Kidney (tissue), 14 donors: ENCODE measurements around the gene MIOX. TPM values are rescaled to one million over a fixed set of nuclear protein-coding genes. Genes with fewer than 3 reads are reported as not detected.
A peak's percentile ranks its signal among the peaks of the same experiment; 100 is the strongest.

Experiments used
- DNase-seq, 5 donors: peaks; one replicate each; pipeline ENCODE4 v3.0.0-alpha.2; 2013 to 2020
- FAIRE-seq: peaks from 2 replicates; lab custom pipeline; 2012; peaks lifted over from hg19 to GRCh38; lab: Jason Lieb, UNC
- H3K27ac ChIP-seq, 2 donors: one replicate each; pipeline ENCODE4 v1.7.0; 2013; ENCODE audit warnings: low read depth in 2 of 2, low read length in 2 of 2, inconsistent platforms in 1 of 2
- H3K27me3 ChIP-seq: one replicate; pipeline ENCODE4 v1.7.1; 2013; ENCODE audit warnings: low read length, inconsistent platforms; ENCODE audit not compliant: control insufficient read depth, insufficient read depth
- H3K36me3 ChIP-seq, 3 donors: one replicate each; pipeline versions ENCODE4 v1.7.0 to v1.7.1; 2013; ENCODE audit warnings: low read length in 3 of 3, control low read depth in 1 of 3, inconsistent platforms in 1 of 3; ENCODE audit not compliant: insufficient read depth in 3 of 3, control insufficient read depth in 2 of 3
- H3K4me1 ChIP-seq, 3 donors: one replicate each; pipeline versions ENCODE4 v1.7.0 to v1.7.1; 2013; ENCODE audit warnings: low read length in 3 of 3, inconsistent platforms in 1 of 3, low read depth in 1 of 3; ENCODE audit not compliant: control insufficient read depth in 2 of 3, insufficient read depth in 2 of 3
- H3K4me3 ChIP-seq, 3 donors: one replicate each; pipeline versions ENCODE4 v1.7.0 to v1.8.1; 2013; ENCODE audit warnings: low read length in 3 of 3, control low read depth in 1 of 3, inconsistent platforms in 1 of 3
- H3K9ac ChIP-seq, 3 donors: one replicate each; pipeline versions ENCODE4 v1.7.0 to v1.7.1; 2013; ENCODE audit warnings: low read length in 3 of 3, control low read depth in 1 of 3, inconsistent platforms in 1 of 3
- H3K9me3 ChIP-seq, 3 donors: one replicate each; pipeline versions ENCODE4 v1.7.0 to v1.7.1; 2013; ENCODE audit warnings: low read length in 3 of 3, control low read depth in 1 of 3, inconsistent platforms in 1 of 3; ENCODE audit not compliant: control insufficient read depth in 2 of 3, insufficient read depth in 1 of 3
- intact Hi-C: fragments of 100-400 bp; cut with DNase I; formaldehyde crosslinking; loops from one replicate; pipeline ENCODE4 v1.11.1; 2022
- polyA plus RNA-seq: library from polyadenylated mRNA; stranded (reverse); fragments of 350-450 nt; fragmentation: Illumina TruSeq; extraction: RNeasy Lipid Tissue Mini Kit (QIAGEN cat#74804); gene quantifications from one replicate; pipeline ENCODE4 v1.2.3, GENCODE V29; 2014; ENCODE audit warnings: low read depth, low replicate concordance; ENCODE audit not compliant: insufficient read depth
- total RNA-seq: library from RNA; stranded (reverse); fragmentation: NEBNext Ultra II Directional; extraction: Animal tissue kit (Norgen Biotek cat#: 25700); gene quantifications from one replicate; pipeline ENCODE4 v1.2.1, GENCODE V29; 2021
- TF ChIP-seq, protein P1 (sequence below): IDR thresholded peaks from 3 replicates; pipeline ENCODE4 v1.5.1; 2012; ENCODE audit warnings: mild to moderate bottlenecking, moderate library complexity, borderline replicate concordance; ENCODE audit not compliant: insufficient read depth; ENCODE audit errors: extremely low read depth
- donor health status: control.
- donor health status: control.
- donor health status: control.
- donor health status: control.
- donor health status: control.
- donor health status: DM: yes; HTN: yes; CAD: no.
- donor health status: Normal renal cell carcinoma (clear cell type).

The MIOX gene
- total and polyA plus RNA-seq, 2 donors from 2014 or later, result 3.5 to 455 TPM

DNA sequence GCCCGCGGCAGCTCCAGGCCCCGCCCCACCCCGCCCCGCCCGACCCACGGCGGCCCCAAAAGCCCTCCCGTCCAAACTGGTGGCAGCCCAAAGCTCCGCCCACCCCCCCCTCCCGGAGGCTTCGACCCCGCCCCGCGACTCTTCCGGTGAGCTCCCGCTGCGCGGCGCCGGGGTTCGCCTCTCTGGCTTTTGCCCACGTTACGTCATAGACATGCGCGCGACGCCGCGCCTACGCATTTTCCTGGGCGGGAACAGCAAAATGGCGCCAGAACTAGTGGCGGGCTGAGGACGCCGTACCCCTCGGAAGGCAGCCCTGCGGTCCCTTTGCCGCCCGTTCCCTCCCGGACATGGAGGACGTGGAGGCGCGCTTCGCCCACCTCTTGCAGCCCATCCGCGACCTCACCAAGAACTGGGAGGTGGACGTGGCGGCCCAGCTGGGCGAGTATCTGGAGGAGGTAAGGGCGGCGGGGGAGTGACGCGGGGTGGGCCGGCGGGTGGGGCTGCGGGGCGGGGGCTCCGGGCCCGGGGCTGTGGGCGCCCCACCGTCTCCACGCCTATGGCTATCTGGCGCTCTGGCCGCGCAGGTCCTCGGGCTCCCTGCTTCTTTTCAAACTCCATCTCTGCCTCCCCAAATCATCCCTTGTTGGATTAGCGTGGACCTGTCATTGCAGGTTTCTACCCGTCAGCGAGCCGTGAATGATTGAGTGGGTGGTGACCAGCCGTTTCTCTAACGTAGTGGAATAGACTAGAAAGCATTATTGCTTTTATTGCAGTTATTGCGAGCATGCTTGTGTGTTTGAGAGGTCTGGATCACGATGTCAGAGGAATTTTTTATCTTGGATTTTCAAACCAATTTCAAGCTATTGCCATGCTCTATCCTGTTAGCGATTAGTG is 21.6 kb downstream of the MIOX start, which contains the start of gene NCAPH2:
NCAPH2 (plus strand) TSS at position 234 of the 894 bp plus-strand sequence; CDS start at position 348, 114 bp downstream.
- TF ChIP-seq, protein P1, sequence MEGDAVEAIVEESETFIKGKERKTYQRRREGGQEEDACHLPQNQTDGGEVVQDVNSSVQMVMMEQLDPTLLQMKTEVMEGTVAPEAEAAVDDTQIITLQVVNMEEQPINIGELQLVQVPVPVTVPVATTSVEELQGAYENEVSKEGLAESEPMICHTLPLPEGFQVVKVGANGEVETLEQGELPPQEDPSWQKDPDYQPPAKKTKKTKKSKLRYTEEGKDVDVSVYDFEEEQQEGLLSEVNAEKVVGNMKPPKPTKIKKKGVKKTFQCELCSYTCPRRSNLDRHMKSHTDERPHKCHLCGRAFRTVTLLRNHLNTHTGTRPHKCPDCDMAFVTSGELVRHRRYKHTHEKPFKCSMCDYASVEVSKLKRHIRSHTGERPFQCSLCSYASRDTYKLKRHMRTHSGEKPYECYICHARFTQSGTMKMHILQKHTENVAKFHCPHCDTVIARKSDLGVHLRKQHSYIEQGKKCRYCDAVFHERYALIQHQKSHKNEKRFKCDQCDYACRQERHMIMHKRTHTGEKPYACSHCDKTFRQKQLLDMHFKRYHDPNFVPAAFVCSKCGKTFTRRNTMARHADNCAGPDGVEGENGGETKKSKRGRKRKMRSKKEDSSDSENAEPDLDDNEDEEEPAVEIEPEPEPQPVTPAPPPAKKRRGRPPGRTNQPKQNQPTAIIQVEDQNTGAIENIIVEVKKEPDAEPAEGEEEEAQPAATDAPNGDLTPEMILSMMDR, result no peak
- Histone ChIP-seq H3K4me3 (peak within 1 kb of the TSS; percentile 73 to 83 (median 78)), H3K9ac (peak within 1 kb of the TSS; percentile 62 to 74 (median 66)), H3K27ac (peak within 1 kb of the TSS; percentile 88 to 91), H3K27me3 (no peaks in the 10 kb centered on the region), H3K4me1 (peaks cover 2 to 13% (median 13%) of the 10 kb centered on the region in 3 donors), H3K36me3 (peaks cover 0 to 10% (median 0%) of the 10 kb centered on the region in 3 donors), H3K9me3 (no peaks in the 10 kb centered on the region)
- DNase-seq, result peak; percentile 98 to 99 (median 99)
- intact Hi-C loops, result no loop called here
- no peak for FAIRE-seq

DNA sequence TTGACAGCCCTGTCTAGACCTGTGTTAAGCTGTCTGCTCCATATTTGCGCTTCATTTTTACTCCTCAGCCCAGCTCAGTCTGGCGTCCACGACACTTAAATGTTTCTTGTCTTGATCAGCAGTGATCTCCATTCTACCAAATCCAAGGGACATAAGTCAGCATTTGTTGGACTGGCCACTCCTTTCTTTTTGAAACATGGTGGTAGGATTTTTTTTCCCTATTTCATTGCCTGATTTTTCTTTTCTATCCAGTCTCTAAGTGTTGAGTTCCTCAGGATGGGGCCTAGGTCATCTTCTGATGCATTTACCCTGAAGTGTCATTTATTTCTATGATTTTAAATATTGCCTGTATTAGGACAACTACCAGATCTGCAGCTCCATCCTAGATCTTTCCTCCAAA is 22.2 kb downstream of the MIOX start:
- Histone ChIP-seq H3K4me3 (peak overlapping the region; percentile 50 to 66 (median 52)), H3K9ac (peak overlapping the region in 2 of 3 donors; percentile 20 to 67), H3K4me1 (peaks cover 2 to 13% (median 13%) of the 10 kb centered on the region in 3 donors), H3K9me3 (no peaks in the 10 kb centered on the region), H3K27ac (peak overlapping the region in 1 of 2 donors; percentile 41), H3K27me3 (no peaks in the 10 kb centered on the region), H3K36me3 (peaks cover 0 to 10% (median 0%) of the 10 kb centered on the region in 3 donors)
- DNase-seq (no peak), FAIRE-seq (no peak)
- intact Hi-C loops, result no loop called here
- TF ChIP-seq, protein P1, result no peak

DNA sequence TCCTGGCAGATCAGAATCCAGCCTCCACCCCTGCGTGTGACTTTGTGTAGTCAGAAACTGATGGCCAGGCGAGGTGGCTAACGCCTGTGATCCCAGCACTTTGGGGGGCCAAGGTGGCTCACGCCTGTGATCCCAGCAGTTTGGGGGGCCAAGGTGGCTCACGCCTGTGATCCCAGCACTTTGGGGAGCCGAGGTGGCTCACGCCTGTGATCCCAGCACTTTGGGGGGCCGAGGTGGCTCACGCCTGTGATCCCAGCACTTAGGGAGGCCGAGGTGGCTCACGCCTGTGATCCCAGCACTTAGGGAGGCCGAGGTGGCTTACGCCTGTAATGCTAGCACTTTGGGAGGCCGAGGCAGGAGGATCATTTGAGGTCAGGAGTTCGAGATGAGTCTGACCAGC is 26.5 kb downstream of the MIOX start:
- intact Hi-C loops, result no loop called here
- FAIRE-seq (no peak), DNase-seq (no peak)
- no peaks in the 10 kb centered on the region for H3K9me3 ChIP-seq
- peaks cover 2 to 8% (median 7%) of the 10 kb centered on the region in 3 donors for H3K4me1 ChIP-seq
- TF ChIP-seq, protein P1, result no peak
- H3K27ac ChIP-seq, result no peak overlapping the region
- H3K9ac ChIP-seq, result no peak overlapping the region
- H3K36me3 ChIP-seq, result peaks cover 0 to 9% (median 8%) of the 10 kb centered on the region in 3 donors
- H3K27me3 ChIP-seq, result no peaks in the 10 kb centered on the region
- no peak overlapping the region for H3K4me3 ChIP-seq
